Measurements from ENCODE around the gene GTPBP1.

GTPBP1 gene

GRCh38 chr22:38704654-38705234, 1.0 kb upstream of the GTPBP1 start:
- DNase-seq = no peak

- no peak for DNase-seq
These were observed 557 bp downstream of the GTPBP1 start for GRCh38 chr22:38706101-38706900.

DNA sequence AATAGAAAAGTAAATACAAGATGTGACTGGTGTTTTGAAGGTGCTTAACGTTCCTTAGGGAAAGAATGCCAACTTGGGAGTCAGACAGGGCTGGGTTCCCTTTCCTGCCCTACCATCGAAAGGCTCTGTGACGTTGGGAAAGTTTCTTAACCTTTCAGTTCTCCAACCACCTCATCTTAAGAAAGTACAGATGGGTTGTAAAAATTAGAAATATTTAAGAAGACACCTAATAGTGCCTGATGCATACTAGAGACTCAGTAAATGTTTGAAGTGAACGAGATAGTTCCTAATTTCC, 1.1 kb downstream of the GTPBP1 start:
- no peak for DNase-seq

DNA sequence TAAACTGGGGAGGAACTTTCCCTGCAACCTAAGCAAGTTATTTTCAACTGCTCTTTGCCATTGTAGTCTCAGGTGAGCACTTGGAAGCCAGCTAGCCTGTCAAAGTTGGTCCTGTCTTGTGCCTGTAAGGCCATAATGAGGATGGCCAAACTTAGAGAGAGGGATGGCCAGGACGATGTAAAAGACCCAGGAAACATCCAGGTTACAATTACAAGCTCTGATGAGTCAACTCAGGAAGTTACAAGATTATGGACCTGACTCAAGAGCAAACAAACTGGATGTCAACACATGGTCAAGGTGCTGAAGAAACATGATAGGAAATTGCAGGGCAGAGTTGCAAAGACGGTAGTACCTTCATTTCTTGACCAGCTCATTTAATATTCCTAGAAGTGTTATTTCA, 1.6 kb downstream of the GTPBP1 start:
- DNase-seq = no peak

DNA sequence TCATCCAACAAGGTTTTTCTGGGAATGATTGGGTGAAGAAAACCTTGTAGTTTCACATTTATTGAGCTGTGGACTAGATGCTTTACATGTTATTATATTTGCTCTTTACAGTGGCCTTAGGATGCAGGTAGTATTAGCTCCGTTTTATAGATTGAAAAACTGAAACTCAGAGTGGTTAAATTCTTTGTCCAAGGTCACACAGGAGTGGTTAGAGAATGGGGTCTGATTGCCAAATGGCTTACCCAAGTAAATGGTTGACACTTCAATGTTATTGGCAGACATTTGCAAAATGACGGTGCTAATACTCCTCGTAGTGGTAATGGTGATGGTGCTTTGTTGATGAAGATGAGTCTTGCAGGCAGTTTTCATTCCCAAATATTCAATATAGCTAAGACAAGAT, 2.2 kb downstream of the GTPBP1 start:
- DNase-seq = no peak

DNA sequence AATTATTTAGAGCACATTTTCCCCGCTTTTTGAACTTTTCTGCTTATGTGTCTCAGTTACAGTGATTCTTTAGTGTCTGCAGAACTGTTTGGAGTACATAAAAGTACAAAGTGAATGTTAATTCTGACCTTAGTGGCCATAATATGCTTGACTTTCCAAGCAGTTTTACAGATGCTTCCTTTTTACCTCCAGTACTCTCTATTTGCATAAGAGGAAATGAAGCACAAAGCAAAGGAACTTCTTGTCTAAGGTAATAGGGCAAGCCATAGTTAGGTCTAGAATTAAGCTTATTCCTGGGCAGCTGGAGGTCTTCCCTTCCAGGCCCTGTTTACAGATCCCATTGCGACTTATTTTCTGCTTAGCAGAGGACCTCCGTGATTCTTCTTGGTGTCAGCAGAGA, 3.6 kb downstream of the GTPBP1 start:
- no peak for DNase-seq

- no peak for DNase-seq
These were observed 4.6 kb downstream of the GTPBP1 start for GRCh38 chr22:38710351-38710750.

DNA sequence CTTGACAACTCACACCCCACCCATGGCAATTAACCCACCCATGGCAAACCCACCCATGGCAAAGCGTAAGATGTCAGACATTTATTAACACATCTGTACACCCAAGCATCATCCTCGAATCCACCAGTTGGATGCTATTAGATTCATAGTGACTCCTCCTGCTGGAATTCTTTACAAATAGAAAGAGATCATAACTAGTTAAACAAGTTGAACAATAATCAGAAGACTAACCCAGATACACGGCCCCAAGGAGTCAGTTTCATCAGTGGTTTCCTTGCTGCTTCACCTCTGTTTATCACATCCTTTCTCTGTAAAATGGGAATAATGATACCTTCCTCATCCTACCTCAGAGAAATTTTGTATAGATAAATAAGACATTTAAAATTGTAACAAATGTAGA, 5.1 kb downstream of the GTPBP1 start:
- no peak for DNase-seq

GRCh38 chr22:38712486-38713207, 6.9 kb downstream of the GTPBP1 start:
- DNase-seq = no peak

DNA sequence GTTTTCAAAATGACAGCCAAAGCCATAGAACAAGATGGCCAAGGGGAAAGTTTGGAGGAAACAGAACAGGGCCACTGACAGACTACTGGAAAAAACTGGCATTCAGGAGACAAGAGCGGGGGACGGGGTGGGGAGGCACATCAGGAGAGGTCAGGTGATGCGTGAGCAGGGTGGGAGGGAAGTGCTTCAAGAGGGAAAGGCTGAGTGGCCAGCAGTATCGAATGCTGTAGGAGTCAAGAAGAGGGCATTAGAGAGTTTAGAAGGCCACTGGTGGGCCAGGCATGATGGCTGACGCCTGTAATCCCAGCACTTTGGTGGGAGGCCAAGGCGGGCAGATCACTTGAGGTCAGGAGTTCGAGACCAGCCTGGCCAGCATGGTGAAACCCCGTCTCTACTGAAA, 8.2 kb downstream of the GTPBP1 start:
- no peak for DNase-seq

DNA sequence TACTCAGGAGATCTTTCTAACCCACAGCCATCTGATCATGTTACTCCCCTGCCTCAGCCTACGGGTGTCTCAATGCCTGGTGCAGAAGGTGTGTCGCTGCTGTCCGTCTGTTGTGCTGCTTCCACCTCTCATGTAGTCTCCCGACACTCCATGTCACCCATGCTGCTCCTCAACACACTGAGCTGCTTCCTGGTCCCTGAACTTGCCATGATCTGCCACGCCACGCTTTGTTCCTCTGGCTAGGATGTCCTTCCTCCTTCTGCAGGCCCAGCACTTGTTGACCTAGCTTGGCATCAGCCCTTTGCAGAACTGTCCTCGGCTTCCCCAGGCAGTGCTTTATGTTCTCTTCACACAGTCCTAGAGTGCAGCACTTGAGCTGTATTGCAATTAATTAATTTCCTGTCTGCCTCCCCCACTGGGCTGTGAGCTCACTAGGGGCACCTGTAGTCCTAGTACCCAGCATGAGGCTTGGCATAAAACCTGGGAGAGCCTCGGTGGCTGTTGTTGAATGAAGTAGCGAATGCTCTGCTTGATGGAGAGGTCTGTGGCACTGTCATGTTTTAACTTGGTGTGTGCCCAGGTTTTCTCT, 9.5 kb downstream of the GTPBP1 start:
- no peak for DNase-seq

DNA sequence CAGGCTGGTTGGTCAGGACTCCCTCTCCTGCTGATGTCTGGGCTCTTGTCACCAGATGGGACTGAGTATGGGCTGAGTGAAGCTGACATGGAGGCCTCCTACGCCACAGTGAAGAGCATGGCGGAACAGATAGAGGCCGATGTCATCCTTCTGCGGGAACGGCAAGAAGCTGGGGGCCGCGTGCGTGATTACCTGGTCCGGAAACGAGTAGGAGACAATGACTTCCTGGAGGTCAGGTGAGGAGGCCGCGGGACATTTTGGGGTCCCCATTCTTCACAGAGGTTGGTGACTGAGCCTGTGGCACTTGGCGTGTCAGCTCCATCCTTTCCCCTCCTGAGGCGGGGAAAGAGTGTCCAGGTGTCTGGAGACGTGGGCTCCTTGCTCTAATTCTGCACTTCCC, 10.1 kb downstream of the GTPBP1 start:
- no peak for DNase-seq

DNA sequence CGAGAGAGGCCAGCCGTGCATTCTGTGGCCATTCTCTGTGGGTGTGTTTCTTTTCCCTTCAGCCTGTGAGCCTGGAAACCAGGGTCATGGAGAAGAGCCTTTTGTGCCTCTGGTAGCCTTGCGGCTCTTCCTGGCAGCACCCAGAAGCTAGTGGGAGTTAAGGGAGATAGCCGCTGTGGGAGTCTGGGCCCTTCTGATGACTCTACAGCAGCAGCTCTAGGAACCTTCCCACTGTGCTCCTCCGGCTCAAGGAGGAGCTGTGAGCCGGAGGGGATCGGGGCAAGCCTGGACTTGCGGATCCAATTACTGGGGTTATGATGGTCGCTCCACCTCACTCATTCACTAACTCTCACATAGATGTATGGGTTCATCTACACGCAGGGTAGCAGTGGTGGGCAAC, 10.5 kb downstream of the GTPBP1 start:
- no peak for DNase-seq

- DNase-seq = no peak
These were observed 11.1 kb downstream of the GTPBP1 start for GRCh38 chr22:38716826-38717225.

GRCh38 chr22:38717244-38717643, 11.5 kb downstream of the GTPBP1 start:
- no peak for DNase-seq

GRCh38 chr22:38718414-38718813, 12.7 kb downstream of the GTPBP1 start:
- no peak for DNase-seq

- no peak for DNase-seq
These were observed 13.5 kb downstream of the GTPBP1 start for GRCh38 chr22:38719196-38719595.

DNA sequence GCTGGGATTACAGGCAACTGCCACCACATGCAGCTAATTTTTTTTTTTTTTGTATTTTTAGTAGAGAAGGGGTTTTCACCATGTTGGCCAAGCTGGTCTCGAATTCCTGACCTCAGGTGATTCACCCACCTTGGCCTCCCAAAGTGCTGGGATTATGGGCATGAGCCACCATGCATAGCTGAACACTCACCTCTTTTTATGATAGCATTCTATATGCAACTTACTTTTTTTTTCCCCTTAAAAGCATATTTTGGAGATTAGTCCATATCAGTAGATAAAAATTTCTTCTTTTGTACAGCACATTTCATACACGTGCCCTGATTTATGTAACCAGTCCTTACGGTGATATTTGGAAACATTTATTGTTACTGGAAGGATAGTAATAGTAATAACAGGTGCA, 14.6 kb downstream of the GTPBP1 start:
- DNase-seq = no peak

DNA sequence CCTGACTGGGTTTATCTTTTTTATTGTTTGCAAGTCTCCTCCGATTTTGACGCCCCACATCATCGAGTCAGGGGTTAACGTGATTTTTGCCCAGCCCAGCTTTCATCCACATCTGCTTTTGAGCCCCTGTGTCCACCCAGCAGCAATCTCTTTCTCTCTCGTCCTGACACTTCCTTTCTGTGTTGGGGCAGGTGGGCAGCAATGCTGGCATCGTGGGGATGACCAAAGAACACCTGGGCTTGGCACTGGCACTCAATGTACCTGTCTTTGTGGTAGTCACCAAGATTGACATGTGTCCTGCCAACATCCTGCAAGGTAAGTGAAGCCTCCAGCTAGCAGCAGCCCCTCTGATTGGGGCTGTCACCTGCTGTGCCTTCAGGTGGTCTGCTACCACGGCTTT, 15.8 kb downstream of the GTPBP1 start:
- no peak for DNase-seq

GRCh38 chr22:38724176-38724575, 18.4 kb downstream of the GTPBP1 start:
- no peak for DNase-seq

DNA sequence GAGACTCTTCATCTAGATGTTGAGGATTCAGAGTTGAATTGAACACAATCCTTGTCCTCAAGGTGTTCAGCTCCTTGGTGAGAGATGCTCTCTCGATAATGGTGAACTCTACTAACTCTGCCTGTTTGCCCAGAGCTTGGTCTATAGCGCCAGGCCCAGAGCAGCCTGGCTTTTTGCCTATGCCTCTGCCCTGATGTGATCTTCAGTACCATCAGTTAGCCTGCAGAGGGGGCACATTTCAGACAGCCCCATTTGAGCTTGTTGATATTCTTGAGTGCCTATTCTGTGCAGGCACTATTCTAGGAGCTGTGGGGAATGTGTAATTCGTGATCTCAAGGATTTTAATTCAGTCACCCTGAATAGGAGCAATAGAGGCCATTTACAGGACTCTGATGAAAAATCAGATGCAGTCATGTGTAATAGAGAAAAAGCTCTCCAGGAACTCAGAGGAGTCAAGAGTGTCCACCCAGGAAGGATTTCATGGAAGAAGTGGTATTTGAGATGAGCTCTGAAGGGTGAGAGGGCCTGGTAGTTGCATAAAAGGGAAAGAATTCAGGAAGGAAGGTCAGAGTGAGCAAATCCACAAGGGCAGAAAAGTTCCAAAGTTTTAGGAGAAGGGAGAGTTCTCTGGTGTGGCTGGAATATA, 19.3 kb downstream of the GTPBP1 start:
- DNase-seq = peak; percentile 38

DNA sequence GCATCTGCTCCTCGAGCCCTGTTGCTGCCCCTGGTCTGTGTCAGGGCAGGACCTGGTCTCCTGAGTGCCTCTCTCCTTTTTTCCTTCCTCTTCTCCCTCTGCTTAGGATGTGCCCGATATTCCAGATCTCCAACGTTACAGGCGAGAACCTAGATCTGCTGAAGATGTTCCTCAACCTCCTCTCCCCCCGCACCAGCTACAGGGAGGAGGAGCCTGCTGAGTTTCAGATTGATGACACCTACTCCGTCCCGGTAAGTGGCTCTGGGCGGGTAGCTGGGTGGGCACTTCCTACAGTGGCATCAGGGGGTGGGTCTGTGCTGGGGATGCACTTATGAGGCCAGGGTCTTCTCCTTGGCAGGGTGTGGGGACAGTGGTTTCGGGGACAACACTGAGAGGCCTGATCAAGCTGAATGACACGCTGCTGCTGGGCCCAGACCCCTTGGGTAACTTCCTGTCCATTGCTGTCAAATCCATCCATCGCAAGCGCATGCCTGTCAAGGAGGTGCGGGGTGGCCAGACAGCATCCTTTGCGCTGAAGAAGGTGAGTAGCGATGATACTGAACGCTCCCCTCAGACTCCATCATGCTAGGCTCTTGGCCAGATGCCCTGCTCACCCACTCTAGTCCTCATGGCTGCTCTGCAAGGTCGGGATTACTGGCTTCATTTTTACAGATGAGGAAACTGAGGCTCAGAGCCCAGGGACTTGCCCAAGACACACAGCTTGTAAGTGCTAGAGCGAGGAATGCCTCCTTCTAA, 20.3 kb downstream of the GTPBP1 start:
- DNase-seq = no peak

DNA sequence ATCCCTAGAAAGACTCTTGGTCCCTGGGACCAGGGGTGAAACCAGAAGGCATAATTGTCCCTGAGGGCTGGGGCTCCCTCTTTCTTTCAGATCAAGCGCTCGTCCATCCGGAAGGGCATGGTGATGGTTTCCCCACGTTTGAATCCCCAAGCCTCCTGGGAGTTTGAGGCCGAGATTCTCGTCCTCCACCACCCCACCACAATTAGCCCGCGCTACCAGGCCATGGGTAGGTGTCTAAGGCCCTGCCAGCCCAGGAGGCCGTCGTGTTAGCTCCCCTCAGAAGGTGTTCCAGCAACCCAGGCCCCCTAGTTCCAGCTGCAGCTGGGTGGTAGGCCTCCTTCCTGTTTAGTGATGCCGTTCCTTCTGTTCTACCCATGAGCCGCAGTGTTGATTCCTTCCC, 21.4 kb downstream of the GTPBP1 start:
- no peak for DNase-seq

All from CD4-positive, alpha-beta T cell treated with Interleukin-15 for 1 hour (primary cell).